ENCODE data around the gene LAMA5. TPM values are rescaled to one million over a fixed set of nuclear protein-coding genes. Genes with fewer than 3 reads are reported as not detected.

Gene LAMA5
- total and polyA plus RNA-seq, 2 donors (not counting 1 experiment from before 2014, with no cell fraction given): 52.9 to 83.5 TPM

DNA sequence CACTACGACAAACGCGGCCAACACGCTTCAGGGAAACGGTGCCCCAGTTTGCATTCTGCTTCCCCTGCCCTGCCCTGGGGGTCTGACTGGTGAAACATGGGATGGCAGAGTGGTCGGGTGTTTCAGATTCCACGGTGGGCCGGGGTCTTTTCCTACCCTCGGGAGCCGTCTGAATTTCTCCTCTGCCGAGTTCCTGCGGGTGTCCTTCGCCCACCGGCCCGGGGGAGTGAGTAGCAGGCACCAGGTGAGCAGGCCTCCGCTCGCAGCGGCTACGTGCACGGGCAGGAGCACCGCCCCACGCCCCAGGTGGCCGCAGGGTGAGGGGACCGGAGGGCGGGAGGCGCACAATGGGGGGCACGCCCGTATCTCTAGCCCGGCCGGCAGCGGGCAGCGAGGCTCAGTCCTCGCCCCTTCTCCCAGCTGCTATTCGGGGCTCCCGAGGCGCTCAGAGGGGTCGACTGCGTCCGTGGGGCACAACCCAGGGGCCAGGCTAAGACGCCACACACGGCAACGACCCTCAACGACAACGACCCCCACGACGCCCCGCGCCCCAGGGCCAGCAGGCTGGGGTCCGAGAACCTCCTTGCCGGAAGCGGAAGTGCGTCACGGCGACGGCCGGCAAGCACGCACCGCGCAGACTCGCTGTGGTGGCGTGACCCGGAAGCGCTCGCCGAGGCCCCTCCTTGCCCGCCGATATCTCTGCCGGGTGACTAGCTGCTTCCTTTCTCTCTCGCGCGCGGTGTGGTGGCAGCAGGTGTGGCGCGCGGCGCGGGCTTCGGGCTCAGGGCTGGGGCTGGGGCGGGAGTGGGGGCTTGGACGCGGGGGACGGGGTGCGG is 19.5 kb upstream of the LAMA5 start, which contains the start of gene RPS21:
Gene RPS21, plus strand, starts transcription at position 721 of the 836 bp plus-strand sequence. CDS start 236 bp downstream, outside the sequence.
- ChIA-PET CTCF (interaction anchor here (0.9 to 2.8 kb wide), 6 partner anchors 20 to 421 kb away, joined by 3 to 10 read pairs (median 3); partner anchors contain the start of gene LAMA5), POLR2A (interaction anchor here (0.6 to 1.3 kb wide), 16 partner anchors 21 to 408 kb away, joined by 3 to 8 read pairs (median 4); partner anchors contain the start of genes ADRM1 and PSMA7)
- intact Hi-C loops (cut with micrococcal nuclease): loop anchor here (1.0 to 10.0 kb wide), 7 partner anchors 21 to 406 kb away; partner anchors contain the start of genes ADRM1, CABLES2, LSM14B and MTG2
- H2AFZ ChIP-seq (ENCODE audit: insufficient read depth, low read depth, low read length, poor library complexity, severe bottlenecking): peak within 1 kb of the TSS; percentile 87
- Mint-ChIP-seq H3K9me3 (ENCODE audit: insufficient read depth) (peaks cover 4% of the 10 kb centered on the region), H3K27me3 (no peaks in the 10 kb centered on the region), H3K4me3 (peak within 1 kb of the TSS; percentile 94), H3K27ac (peak within 1 kb of the TSS; percentile 94), H3K4me1 (peaks cover 48% of the 10 kb centered on the region)
- H3K4me3 ChIP-seq (ENCODE audit: control extremely low read depth in 1 of 5, extremely low read depth in 1 of 5, insufficient read depth in 1 of 5, low read depth in 2 of 5, low read length in 4 of 5): peak within 1 kb of the TSS; percentile 78 to 93 (median 91)
- DNase-seq (peak; percentile 95), ATAC-seq (ENCODE audit: low read depth) (peak; percentile 87)
- WGBS (ENCODE audit: insufficient coverage): under 1% methylated on average over 73 of the region's 83 CpGs
- peak within 1 kb of the TSS; percentile 81 for H3K9ac ChIP-seq (ENCODE audit: low read length)
- H3K9me3 ChIP-seq (ENCODE audit: control extremely low read depth in 1 of 3, control insufficient read depth in 2 of 3, insufficient read depth in 1 of 3, low read length in 2 of 3): no peaks in the 10 kb centered on the region
- H3K79me2 ChIP-seq (ENCODE audit: control insufficient read depth, insufficient read depth, low read length): peaks cover 46% of the 10 kb centered on the region
- TF ChIP-seq, protein P1, sequence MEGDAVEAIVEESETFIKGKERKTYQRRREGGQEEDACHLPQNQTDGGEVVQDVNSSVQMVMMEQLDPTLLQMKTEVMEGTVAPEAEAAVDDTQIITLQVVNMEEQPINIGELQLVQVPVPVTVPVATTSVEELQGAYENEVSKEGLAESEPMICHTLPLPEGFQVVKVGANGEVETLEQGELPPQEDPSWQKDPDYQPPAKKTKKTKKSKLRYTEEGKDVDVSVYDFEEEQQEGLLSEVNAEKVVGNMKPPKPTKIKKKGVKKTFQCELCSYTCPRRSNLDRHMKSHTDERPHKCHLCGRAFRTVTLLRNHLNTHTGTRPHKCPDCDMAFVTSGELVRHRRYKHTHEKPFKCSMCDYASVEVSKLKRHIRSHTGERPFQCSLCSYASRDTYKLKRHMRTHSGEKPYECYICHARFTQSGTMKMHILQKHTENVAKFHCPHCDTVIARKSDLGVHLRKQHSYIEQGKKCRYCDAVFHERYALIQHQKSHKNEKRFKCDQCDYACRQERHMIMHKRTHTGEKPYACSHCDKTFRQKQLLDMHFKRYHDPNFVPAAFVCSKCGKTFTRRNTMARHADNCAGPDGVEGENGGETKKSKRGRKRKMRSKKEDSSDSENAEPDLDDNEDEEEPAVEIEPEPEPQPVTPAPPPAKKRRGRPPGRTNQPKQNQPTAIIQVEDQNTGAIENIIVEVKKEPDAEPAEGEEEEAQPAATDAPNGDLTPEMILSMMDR (IDR thresholded peaks at IDR 0.05): no peak
- no peak for TF ChIP-seq EZH2 (IDR thresholded peaks at IDR 0.05; ENCODE audit: borderline replicate concordance, insufficient read depth, low read depth, low read length, poor library complexity, severe bottlenecking)
- peak within 1 kb of the TSS; percentile 98 for H3K4me2 ChIP-seq (replicated peaks; ENCODE audit: low read depth, low read length, poor library complexity, severe bottlenecking)
- H4K20me1 ChIP-seq (ENCODE audit: control insufficient read depth, insufficient read depth, low read length, poor library complexity, severe bottlenecking): peaks cover 39% of the 10 kb centered on the region
- peaks cover 2 to 33% of the 10 kb centered on the region in 2 experiments for H3K36me3 ChIP-seq (replicated peaks in 1 of 2; ENCODE audit: control extremely low read depth in 1 of 2, control insufficient read depth in 1 of 2, extremely low read depth in 1 of 2, insufficient read depth in 2 of 2, low read length in 1 of 2)
- peaks cover 18 to 34% of the 10 kb centered on the region in 2 donors for H3K4me1 ChIP-seq (ENCODE audit: control insufficient read depth in 2 of 2, insufficient read depth in 2 of 2, low read length in 2 of 2)
- H3K27me3 ChIP-seq (replicated peaks in 1 of 4; ENCODE audit: control extremely low read depth in 1 of 4, control insufficient read depth in 3 of 4, insufficient read depth in 4 of 4, low read length in 3 of 4): no peaks in the 10 kb centered on the region
- H3K27ac ChIP-seq (ENCODE audit: low read length in 2 of 2): peak within 1 kb of the TSS; percentile 88 to 89

Measured in B cell (primary cell).